DND-41 (cell line): ENCODE data around the gene SERPINB2.

ENCODE experiments used
- ATAC-seq: fragments of 200-7000 bp; cut with Tn5 transposase; 3 replicates; pipeline ENCODE4 v1.9.1; 2021; ENCODE audit warnings: low read depth; ENCODE audit not compliant: insufficient read depth
- DNase-seq: peaks from one replicate; pipeline ENCODE4 v3.0.0-alpha.2; 2020
- H2AFZ ChIP-seq: 2 replicates; pipeline ENCODE4 v1.6.0; 2012; ENCODE audit warnings: low read depth, low read length
- H3K27ac ChIP-seq: 2 replicates; pipeline ENCODE4 v1.5.1; 2012; ENCODE audit warnings: low read length, inconsistent platforms
- H3K27me3 ChIP-seq: fragments of 200-600 bp; sonication (generic); 2 replicates; pipeline ENCODE4 v1.6.0; 2012; ENCODE audit warnings: low read length, mild to moderate bottlenecking, inconsistent platforms; ENCODE audit not compliant: insufficient read depth, poor library complexity
- H3K36me3 ChIP-seq: 2 replicates; pipeline ENCODE4 v1.5.1; 2012; ENCODE audit warnings: low read length, inconsistent platforms; ENCODE audit not compliant: insufficient read depth
- H3K4me1 ChIP-seq: 2 replicates; pipeline ENCODE4 v1.5.1; 2012; ENCODE audit warnings: mild to moderate bottlenecking, low read length; ENCODE audit not compliant: insufficient read depth
- H3K4me2 ChIP-seq: 2 replicates; pipeline ENCODE4 v1.6.0; 2012; ENCODE audit warnings: mild to moderate bottlenecking, moderate library complexity, low read length, inconsistent platforms; ENCODE audit not compliant: insufficient read depth
- H3K4me3 ChIP-seq, 2 experiments: fragments of 200-600 bp in 1 of 2; shearing (Covaris generic) in 1 of 2; 2 replicates each; pipeline ENCODE4 v1.5.1; 2012 to 2016; ENCODE audit warnings: inconsistent platforms in 2 of 2, low read length in 2 of 2, mild to moderate bottlenecking in 2 of 2, low read depth in 1 of 2, moderate library complexity in 1 of 2
- H3K79me2 ChIP-seq: 2 replicates; pipeline ENCODE4 v1.6.0; 2012; ENCODE audit warnings: low read length, inconsistent platforms; ENCODE audit not compliant: insufficient read depth
- H3K9ac ChIP-seq: 2 replicates; pipeline ENCODE4 v1.6.0; 2012; ENCODE audit warnings: low read depth, mild to moderate bottlenecking, inconsistent platforms, low read length, moderate library complexity
- H3K9me3 ChIP-seq: 2 replicates; pipeline ENCODE4 v1.5.1; 2012; ENCODE audit warnings: low read length, moderate library complexity, mild to moderate bottlenecking, inconsistent platforms; ENCODE audit not compliant: insufficient read depth, severe bottlenecking
- H4K20me1 ChIP-seq: 2 replicates; pipeline ENCODE4 v1.6.0; 2012; ENCODE audit warnings: low read length; ENCODE audit not compliant: insufficient read depth
- CTCF ChIP-seq: IDR thresholded peaks from 2 replicates; pipeline ENCODE4 v1.5.1; 2012; ENCODE audit warnings: borderline replicate concordance, low read length, moderate library complexity, mild to moderate bottlenecking; ENCODE audit not compliant: poor library complexity, severe bottlenecking; ENCODE audit errors: extremely low read depth
- EZH2 ChIP-seq: IDR thresholded peaks from 3 replicates; pipeline ENCODE4 v1.6.1; 2012; ENCODE audit warnings: borderline replicate concordance, low read depth, mild to moderate bottlenecking, moderate library complexity, low read length, inconsistent platforms; ENCODE audit not compliant: severe bottlenecking

Gene SERPINB2

GRCh38 chr18:63890950-63891304 is 3.4 kb downstream of the SERPINB2 start:
- no peaks in the 10 kb centered on the region for H4K20me1 ChIP-seq
- peak; percentile 53 for TF ChIP-seq CTCF
- no peak for TF ChIP-seq EZH2
- peaks cover 12% of the 10 kb centered on the region for H3K79me2 ChIP-seq
- peak; percentile 57; the same call in 1 of the 3 replicates for ATAC-seq
- no peaks in the 10 kb centered on the region for H3K9me3 ChIP-seq
- peaks cover 36% of the 10 kb centered on the region for H3K4me1 ChIP-seq
- no peak overlapping the region; the same call in 1 of the 2 replicates for H3K27ac ChIP-seq
- H3K27me3 ChIP-seq: no peaks in the 10 kb centered on the region
- no peak overlapping the region for H3K9ac ChIP-seq
- no peaks in the 10 kb centered on the region for H3K36me3 ChIP-seq
- H3K4me3 ChIP-seq: peak overlapping the region in 1 of 2 experiments; percentile 43; a peak in 1 of 4 replicates
- peak overlapping the region; percentile 51; the same call in 1 of the 2 replicates for H3K4me2 ChIP-seq
- no peak overlapping the region for H2AFZ ChIP-seq
- no peak for DNase-seq

- DNase-seq (no peak), ATAC-seq (no peak)
- Histone ChIP-seq H3K27me3 (no peaks in the 10 kb centered on the region), H3K27ac (no peak overlapping the region), H3K4me1 (peaks cover 40% of the 10 kb centered on the region), H3K9me3 (no peaks in the 10 kb centered on the region), H3K79me2 (peaks cover 12% of the 10 kb centered on the region), H3K36me3 (no peaks in the 10 kb centered on the region), H3K4me2 (no peak overlapping the region), H3K9ac (no peak overlapping the region), H3K4me3 (no peak overlapping the region), H2AFZ (no peak overlapping the region), H4K20me1 (no peaks in the 10 kb centered on the region)
- no peak for TF ChIP-seq CTCF
- TF ChIP-seq EZH2: no peak
Observed at GRCh38 chr18:63892566-63892965, 5.1 kb downstream of the SERPINB2 start.

GRCh38 chr18:63894106-63894772 is 6.7 kb downstream of the SERPINB2 start:
- Histone ChIP-seq H3K36me3 (no peaks in the 10 kb centered on the region), H3K27me3 (no peaks in the 10 kb centered on the region), H3K27ac (peak overlapping the region; percentile 54), H3K4me2 (0 out of 2 replicates have a peak overlapping the region, but pooled peaks have one; percentile 3), H3K9ac (no peak overlapping the region; the same call in 1 of the 2 replicates), H3K9me3 (no peaks in the 10 kb centered on the region), H3K79me2 (peaks cover 12% of the 10 kb centered on the region), H2AFZ (no peak overlapping the region), H3K4me1 (peaks cover 40% of the 10 kb centered on the region), H4K20me1 (no peaks in the 10 kb centered on the region), H3K4me3 (no peak overlapping the region)
- no peak for ATAC-seq
- DNase-seq: no peak
- TF ChIP-seq EZH2 (no peak), CTCF (no peak)
